Measurements from ENCODE around the gene PSTPIP1. TPM values are rescaled to one million over a fixed set of nuclear protein-coding genes. Genes with fewer than 3 reads are reported as not detected.

The PSTPIP1 gene
- total RNA-seq, 6 experiments from 2014 or later = 1.2 to 4.9 (median 2.2) TPM

DNA sequence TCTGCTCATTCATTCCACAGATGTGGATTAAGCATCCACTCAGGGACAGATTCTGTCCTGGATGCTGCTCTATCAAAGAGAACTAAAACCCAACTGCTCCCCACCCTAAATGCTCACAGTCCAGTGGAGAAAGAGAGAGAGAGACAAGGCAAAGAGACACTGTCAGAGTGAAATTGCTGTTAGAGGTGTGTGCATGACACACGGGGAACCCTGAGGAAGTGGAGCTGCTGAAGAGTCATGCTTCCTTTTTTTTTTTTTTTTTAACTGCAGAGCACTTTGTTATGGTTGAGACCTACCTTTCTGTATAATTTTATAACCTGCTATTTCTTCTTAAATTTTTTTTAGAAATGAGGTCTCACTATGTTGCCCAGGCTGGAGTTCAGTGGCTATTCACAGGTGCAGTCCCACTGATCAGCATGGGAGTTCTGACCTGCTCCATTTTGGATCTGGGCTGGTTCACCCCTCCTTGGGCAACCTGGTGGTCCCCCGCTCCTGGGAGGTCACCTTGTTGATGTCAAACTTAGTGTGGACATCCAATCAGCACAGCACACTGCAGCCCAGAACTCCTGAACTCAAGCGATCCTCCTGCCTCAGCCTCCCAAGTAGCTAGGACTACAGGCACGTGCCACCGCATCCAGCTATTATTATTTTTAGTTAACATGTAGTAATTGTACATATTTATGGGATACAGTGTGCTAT, 18.2 kb upstream of the PSTPIP1 start:
- no peaks in the 10 kb centered on the region for H3K36me3 ChIP-seq
- H3K4me3 ChIP-seq = no peak overlapping the region
- ATAC-seq (peak in 1 of 4 donors; percentile 12), DNase-seq (no peak)
- no peak overlapping the region for H3K27ac ChIP-seq
- TF ChIP-seq POLR2A (IDR thresholded peaks at IDR 0.05) = no peak
- TF ChIP-seq, protein P1, sequence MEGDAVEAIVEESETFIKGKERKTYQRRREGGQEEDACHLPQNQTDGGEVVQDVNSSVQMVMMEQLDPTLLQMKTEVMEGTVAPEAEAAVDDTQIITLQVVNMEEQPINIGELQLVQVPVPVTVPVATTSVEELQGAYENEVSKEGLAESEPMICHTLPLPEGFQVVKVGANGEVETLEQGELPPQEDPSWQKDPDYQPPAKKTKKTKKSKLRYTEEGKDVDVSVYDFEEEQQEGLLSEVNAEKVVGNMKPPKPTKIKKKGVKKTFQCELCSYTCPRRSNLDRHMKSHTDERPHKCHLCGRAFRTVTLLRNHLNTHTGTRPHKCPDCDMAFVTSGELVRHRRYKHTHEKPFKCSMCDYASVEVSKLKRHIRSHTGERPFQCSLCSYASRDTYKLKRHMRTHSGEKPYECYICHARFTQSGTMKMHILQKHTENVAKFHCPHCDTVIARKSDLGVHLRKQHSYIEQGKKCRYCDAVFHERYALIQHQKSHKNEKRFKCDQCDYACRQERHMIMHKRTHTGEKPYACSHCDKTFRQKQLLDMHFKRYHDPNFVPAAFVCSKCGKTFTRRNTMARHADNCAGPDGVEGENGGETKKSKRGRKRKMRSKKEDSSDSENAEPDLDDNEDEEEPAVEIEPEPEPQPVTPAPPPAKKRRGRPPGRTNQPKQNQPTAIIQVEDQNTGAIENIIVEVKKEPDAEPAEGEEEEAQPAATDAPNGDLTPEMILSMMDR (IDR thresholded peaks at IDR 0.05) = no peak
- intact Hi-C loops (cut with DNase I) = no loop called here
- no peaks in the 10 kb centered on the region for H3K4me1 ChIP-seq
- 74% methylated on average over 5 of the region's 5 CpGs for WGBS (ENCODE audit: insufficient coverage, low coverage, low lambda C conversion rate, missing lambda C conversion rate)
- no peaks in the 10 kb centered on the region for H3K9me3 ChIP-seq
- no peaks in the 10 kb centered on the region for H3K27me3 ChIP-seq

GRCh38 chr15:76978522-76979330, 16.2 kb upstream of the PSTPIP1 start:
- no peak for DNase-seq
- WGBS (ENCODE audit: insufficient coverage, low coverage, low lambda C conversion rate, missing lambda C conversion rate) = 73% methylated on average over 2 of the region's 18 CpGs
- intact Hi-C loops (cut with DNase I) = no loop called here
- Histone ChIP-seq H3K9me3 (no peaks in the 10 kb centered on the region), H3K27ac (no peak overlapping the region), H3K4me3 (no peak overlapping the region), H3K27me3 (no peaks in the 10 kb centered on the region), H3K36me3 (no peaks in the 10 kb centered on the region), H3K4me1 (no peaks in the 10 kb centered on the region)
- no peak for ATAC-seq
- TF ChIP-seq, protein P1 (IDR thresholded peaks at IDR 0.05) = no peak
- no peak for TF ChIP-seq POLR2A (IDR thresholded peaks at IDR 0.05)

- Histone ChIP-seq H3K36me3 (no peaks in the 10 kb centered on the region), H3K4me3 (no peak overlapping the region), H3K27me3 (no peaks in the 10 kb centered on the region), H3K27ac (no peak overlapping the region), H3K9me3 (no peaks in the 10 kb centered on the region), H3K4me1 (no peaks in the 10 kb centered on the region)
- DNase-seq (no peak), ATAC-seq (no peak)
- intact Hi-C loops (cut with DNase I) = no loop called here
- TF ChIP-seq POLR2A (IDR thresholded peaks at IDR 0.05) = no peak
- TF ChIP-seq, protein P1 (IDR thresholded peaks at IDR 0.05) = no peak
- 77% methylated on average over 6 of the region's 23 CpGs for WGBS (ENCODE audit: insufficient coverage, low coverage, low lambda C conversion rate, missing lambda C conversion rate)
Measured at GRCh38 chr15:76979331-76979925, 15.5 kb upstream of the PSTPIP1 start.

DNA sequence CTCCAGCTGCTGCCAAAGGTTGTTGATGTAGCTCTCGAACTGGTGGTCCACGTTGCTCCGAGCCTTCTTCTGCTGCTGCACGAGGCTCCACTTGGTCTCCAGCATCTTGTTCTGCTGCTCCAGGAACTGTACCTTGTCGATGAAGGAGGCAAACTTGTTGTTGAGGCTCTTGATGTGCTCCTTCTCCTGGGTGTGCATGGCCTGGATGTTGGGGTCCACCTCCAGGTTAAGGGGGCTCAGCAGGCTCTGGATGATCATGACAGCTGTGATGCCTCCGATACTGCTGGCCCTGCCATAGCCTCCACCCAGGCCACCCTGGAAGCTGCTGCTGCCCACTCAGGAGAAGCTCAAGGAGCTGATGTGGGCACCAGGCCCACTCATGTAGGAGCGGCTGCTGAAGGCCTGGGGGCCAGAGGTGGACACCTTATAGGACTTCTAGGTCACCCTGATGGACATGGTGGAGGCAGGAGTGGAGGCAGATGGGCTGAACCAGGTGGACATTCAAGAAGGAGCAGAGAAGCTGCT, 14.9 kb upstream of the PSTPIP1 start:
- Histone ChIP-seq H3K9me3 (no peaks in the 10 kb centered on the region), H3K27ac (no peak overlapping the region), H3K36me3 (no peaks in the 10 kb centered on the region), H3K4me1 (no peaks in the 10 kb centered on the region), H3K4me3 (no peak overlapping the region), H3K27me3 (no peaks in the 10 kb centered on the region)
- no peak for TF ChIP-seq POLR2A (IDR thresholded peaks at IDR 0.05)
- intact Hi-C loops (cut with DNase I) = no loop called here
- 50% methylated on average over 1 of the region's 7 CpGs for WGBS (ENCODE audit: insufficient coverage, low coverage, low lambda C conversion rate, missing lambda C conversion rate)
- no peak for DNase-seq
- ATAC-seq = no peak

Data from right lobe of liver (tissue), 6 donors.